Measurements from ENCODE around the gene AKAIN1.

Gene AKAIN1

DNA sequence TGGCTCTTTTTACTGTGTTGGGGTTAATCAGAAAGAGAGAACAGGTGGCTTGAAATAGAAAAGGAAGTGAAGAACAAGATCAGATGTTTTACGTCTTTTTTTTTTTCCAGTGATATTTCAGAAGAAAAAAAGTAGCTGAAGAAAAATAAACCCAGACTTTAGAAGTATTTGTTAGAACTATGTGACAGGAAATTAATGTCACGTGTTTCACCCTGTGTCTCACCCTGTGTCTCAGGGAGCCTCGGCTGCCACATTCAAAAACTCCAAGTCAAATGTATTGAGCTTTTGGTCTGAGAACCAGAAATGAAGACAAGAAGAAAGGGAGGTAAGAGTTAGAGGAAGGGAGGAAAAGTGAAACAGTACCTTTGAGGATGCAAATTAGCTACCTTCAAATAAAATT, 38.0 kb downstream of the AKAIN1 start:
- DNase-seq = no peak

- no peak for DNase-seq
Measured at GRCh38 chr18:5158587-5158986, 38.5 kb downstream of the AKAIN1 start.

DNA sequence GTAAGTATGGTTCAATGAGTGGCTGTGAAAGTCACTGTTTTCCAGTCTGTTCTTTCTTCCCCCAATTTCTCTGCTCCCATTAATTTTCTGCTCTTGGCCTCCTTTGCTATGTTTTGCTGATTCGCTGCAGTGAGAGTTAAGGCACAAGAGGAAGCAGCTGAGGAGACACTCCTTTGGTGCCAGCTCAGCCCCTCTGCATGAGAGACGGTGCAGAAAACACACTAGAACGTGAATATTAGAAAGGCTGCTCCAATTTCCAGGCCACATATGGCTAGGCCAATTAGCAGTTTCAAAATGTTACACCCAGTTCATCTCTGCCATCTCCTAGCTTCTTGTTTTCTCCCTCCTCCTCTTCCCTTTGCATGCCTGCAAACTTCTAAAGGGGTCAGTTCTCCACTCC, 38.9 kb downstream of the AKAIN1 start:
- no peak for DNase-seq

DNA sequence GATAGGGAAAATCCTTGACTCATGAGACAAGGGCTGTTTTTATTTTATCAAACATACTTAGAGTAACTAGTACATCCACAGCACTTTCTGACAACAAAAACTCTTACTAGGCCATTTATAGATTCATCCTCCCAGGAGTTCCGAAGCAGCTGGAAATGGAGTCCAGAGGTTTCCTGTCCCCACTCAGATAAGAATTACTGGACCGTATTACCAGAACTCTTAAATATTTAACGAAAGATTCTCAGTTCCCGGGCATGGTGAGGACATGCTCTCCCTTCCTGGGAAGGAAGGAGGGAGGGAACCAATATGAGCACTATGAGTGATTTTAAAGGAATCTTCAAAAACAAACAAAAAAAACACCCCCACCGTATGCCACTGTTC, 41.2 kb downstream of the AKAIN1 start:
- DNase-seq = no peak

DNA sequence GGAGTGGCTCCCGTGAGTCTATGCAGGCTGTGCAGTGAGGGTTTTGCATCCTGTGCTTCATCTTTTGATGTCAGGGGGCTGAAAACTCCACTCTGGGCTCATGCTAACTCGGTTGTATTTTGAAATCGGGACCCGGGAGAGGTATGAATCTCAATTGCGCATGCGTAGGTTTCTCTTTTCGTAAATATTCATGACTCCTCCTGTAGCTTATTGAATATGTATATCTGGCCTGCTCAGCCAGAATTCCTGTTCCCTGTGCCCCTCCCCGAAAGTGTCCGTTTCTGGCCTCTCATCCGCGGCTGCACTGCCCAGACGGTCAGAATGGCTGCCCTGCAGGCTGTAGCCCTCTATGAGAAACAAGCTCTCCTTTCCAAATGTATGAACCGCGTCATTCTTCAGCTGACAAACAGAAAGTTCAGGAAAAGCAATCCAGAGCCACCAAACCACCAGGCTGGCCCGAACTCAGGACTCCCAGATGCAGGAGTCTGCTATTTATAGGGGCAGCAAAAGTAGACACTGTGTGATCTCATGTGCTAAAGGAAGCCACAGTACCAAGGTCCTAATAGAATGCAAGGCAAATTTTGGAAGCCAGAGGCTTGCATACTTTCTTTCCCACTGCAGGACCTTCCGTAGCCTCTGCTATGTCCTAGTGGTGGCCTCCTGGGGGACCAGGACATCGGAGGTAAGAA, 41.7 kb downstream of the AKAIN1 start:
- DNase-seq = peak in 1 of 2 experiments; percentile 32

GRCh38 chr18:5152343-5153020, 44.6 kb downstream of the AKAIN1 start:
- DNase-seq = no peak

DNA sequence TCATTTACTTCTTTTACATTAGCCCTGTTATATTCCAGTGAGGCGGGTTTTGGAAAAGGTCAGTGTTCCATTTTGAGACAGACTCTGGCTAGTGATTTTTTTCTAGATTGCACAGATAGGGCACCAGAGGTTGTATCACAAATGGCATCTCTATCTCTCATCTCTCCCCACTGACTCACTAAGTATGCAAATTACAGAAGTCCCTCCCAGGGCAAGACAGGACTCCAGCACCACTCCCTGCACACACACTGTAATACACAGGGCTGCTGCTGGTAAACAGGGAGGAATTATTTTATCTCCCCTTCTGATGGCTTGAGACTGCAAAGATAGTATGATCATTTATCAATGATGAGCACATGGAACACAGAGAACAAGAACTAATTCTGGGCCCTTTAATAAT, 46.2 kb downstream of the AKAIN1 start:
- peak; percentile 38 to 45 for DNase-seq

DNA sequence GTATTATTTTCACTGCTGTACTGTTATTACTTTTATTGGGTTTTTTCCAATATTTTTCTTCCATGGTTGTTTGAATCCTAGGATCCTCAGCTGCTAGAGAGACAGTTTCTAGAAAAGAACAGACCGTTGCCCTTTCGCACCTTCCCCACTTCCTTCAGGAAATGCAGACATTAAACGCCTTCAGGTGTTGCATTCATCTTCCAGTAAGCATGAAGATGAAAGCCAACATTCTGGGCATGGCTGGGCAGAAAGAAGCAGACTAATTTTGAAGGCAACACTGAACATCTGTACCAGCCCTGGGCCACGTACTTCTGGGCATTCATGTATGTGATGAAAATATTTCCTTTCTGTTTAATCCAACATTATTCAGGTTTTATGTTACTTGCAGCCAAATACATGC, 51.0 kb downstream of the AKAIN1 start:
- DNase-seq = no peak

DNA sequence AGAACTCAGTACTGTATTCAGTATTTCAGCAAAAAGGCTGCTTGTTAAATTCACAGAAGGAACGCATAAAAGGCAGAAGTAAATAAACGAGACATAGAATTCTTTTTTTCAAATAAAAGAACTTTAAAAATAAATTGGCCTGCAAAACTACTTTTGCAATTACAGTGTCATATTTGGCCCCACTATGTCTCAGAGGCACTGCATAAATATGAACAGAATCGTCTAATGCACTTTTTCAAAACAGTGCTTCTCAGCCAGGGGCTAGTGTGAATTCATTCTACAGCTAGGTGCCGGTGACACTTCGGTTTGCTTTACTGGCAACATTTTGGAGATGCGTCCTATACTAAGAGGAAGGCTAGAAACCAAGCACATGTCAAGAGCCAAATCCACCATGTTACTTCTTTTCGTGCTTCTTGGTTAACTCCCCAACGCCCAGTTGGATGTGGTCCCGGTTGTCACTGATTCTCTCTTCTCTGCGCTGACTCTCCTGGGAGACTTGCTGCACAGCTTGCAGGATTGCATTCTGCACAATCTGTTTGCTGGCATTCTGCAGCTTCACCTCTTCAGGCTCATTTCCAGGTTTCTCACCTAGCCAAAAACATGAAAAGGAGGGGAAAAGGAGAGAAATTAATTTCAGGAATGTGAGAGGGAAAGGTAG, 51.8 kb downstream of the AKAIN1 start:
- DNase-seq = no peak

DNA sequence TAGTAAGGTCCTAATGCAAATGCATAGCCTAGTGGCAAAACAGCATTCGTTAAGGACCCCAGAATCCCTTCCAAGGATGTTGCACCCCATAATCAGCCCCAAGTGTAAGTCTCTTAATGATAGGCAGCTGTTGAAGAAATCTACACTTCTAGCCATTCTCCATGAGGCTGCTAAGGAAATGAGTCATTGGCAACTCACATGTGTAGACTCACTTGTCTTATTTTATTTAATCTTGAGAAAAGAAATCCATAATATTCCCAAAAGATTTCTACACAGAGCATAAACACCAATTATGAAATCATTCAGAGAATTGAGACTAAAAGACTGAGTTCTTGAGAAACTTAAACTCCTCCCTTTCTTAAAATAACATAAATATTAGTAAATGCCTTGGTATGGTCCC, 52.4 kb downstream of the AKAIN1 start:
- DNase-seq = no peak

GRCh38 chr18:5142859-5143258, 54.2 kb downstream of the AKAIN1 start:
- DNase-seq = peak in 1 of 2 experiments; percentile 15

DNA sequence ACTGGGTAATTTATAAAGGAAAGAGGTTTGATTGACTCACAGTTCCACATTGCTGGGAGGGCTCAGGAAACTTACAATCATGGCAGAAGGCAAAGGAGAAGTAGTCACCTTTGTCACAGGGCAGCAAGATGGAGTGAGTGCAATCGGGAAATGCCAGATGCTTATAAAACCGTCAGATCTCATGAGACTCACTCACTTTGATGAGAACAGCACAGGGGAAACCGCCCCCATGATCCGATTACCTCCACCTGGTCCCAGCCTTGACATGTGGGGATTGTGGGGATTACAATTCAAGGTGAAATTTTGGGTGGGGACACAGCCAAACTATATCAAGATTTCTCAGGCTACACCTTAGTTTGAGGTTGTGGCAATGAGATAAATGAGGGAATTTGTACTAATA, 54.9 kb downstream of the AKAIN1 start:
- DNase-seq = no peak

DNA sequence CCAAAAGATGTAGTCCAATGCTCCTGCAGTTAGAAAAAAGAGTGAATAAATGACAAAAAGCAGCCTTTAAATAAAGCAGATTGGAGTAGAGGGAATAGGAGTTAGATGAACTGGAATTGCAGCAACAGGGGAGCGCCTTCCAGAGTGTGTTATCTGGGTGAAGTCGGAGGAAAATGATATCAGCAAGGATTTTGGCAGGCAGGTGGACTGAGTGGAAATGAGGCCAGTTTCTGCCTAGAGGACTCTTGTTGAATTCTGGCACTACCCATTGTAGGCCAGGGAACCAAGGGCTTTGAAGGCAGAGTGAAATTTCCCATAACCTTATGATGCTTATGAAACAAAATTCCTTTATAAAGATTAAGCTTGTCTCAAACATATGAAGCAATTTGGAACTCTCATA, 59.8 kb downstream of the AKAIN1 start:
- DNase-seq = no peak

DNA sequence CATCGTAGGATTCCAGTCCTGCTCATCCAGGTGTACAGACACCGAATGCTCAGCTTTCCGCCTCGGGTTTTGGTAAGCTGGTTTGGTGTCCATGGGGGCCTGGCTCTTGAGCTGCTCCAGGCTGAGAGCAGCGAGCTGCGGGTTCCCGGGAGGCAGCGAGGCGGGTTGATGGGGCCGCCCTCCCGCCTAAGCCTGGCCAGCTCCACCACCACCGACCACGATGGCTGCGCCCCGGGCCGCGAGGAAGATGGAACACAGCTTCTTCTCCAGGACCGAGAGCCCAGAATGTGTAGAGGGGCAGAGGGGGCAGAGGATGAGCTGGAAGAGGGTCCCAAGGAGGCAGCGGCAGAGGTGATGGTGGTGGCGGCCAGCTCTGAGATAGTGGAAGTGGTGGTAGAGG, 64.1 kb downstream of the AKAIN1 start:
- no peak for DNase-seq

GRCh38 chr18:5122272-5122671, 74.8 kb downstream of the AKAIN1 start:
- DNase-seq = peak in 1 of 2 experiments; percentile 22

DNA sequence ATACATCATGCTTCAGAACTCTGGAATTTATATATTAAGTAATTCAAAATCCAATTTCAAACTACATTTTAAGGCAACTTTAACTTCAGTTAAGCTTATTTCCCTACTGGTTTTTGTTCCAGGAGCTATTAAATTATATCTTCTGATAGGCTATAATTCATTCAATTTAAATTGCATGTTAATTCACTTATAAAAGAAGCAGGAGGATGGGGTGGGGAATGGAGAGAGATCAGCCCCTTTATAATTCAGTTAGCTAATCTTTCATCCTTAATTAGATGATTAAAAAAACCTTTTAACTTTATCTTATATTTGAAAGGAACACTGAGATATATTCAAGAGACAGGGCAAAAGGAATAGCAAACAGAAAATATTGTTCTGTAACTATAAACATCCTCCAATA, 86.8 kb downstream of the AKAIN1 start:
- DNase-seq = no peak

DNA sequence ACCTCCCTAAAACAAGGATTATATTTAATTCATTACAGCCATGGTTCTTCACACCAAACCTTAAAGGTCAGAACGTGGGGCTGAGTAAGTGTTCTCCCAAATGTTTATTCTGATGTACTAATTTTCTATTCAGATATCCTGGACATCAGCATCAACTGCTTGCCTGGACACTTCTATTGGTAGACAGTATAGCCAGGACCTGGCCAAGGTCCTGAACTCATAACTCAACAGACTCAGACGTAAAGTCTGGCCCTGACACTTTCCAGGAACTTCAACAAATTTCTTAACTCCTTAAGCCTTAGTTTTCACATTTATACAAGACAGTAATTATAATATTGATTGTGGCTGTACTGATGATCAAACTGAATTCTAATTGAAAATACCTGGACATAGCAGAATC, 89.1 kb downstream of the AKAIN1 start:
- DNase-seq = no peak

DNA sequence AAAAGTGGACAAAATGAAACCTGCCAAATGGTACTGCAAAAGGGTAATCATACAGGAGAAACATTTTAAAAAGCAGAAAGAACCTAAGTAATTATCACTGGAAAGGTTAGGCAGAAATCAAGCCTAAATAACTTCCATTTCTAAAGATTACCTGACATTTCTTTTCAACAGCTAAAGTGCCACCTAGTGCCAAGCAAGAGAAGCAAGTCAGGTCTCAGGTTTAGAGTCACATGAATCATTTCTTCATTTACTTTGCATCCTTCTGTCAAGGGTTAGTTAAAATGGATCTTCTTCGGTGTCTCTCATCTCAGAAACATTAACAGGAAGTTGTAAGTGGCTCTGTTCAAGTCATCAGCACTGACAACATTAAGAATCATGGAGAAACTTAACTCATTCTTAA, 90.3 kb downstream of the AKAIN1 start:
- DNase-seq = peak in 1 of 2 experiments; percentile 18

DNA sequence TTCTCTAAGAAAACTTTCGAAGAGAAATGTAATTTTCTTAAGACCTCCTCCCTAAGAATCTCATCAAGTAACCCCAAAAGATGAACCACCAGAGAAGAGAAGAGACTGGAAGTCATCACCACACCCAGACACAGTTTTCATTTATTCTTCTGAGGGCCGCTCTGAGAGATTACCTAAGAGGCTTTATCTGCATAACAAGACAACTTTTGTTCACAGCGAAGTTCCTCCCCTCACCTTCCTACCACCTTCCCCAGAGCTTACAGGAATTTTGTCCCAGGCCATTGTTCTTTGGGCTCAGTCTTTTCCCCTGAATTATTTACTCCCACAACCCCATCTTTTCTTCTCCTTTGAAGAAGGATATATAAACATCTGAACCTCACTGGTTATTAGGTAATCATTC, 92.8 kb downstream of the AKAIN1 start:
- DNase-seq = no peak

- no peak for DNase-seq
Measured at GRCh38 chr18:5103693-5104092, 93.4 kb downstream of the AKAIN1 start.

DNA sequence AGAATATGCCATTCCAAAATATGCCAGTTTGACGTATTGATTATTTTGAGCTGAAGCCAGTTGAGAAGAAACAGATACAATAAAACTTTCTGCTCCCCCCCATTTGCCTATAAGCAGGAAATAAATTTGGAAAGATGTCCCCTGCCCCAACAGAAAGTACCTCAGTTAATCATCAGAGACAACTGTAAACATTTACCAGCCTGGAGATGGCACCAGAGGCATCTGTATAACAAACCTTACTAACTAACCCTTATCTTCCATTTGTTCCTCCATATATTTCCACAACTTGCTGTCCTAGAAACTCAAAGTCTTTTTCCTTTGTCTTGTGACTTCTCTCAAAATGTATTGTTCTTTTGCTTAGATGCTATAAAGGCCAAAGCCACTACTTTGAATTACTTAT, 93.8 kb downstream of the AKAIN1 start:
- peak in 1 of 2 experiments; percentile 2 for DNase-seq

DNA sequence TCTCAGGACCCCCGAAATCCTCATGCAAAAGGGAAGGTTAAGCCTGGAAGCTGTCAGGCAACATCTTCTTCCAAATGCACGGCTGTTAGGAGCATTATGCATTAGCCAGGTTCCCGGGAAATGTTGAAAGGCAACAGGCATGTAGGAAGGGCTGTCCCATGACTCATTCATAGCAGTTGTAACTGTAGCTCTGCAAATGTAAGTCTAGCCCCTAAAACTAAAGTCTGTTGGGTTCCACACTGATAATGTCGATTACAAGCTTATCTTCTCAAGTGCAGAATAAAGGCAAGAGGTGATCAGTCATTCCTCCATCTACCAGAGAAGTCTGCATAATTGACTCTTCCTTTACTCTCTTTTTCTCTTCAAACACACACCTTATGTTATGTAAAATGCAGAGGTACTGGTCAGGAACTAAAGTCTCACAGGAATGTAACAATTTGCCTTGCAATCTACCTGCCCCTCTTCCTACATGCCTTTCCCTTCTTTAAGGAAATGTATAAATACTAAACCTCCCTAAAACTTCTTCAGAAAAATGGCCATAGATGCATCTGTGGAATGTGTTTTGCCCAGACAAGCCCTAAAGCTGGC, 99.8 kb downstream of the AKAIN1 start:
- no peak for DNase-seq

DNA sequence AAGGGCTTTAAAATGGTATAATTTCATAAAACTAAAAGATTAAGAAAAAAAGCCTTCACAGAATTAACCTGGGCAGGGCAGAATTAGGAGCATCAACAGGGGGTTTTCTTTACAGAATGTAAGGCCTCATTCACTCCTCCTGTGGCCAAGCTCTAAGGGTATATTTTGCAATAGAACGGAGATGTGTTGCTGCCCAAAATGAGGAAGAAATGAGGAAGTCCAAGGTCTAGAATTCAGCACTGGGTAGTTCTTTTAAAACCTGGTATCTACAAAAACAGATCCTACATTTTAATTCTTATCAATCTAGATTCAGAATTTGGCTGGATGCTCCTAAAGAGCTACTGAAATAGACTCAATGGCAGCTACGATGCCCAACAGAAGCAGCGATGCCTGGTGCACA, 101.8 kb downstream of the AKAIN1 start:
- no peak for DNase-seq

DNA sequence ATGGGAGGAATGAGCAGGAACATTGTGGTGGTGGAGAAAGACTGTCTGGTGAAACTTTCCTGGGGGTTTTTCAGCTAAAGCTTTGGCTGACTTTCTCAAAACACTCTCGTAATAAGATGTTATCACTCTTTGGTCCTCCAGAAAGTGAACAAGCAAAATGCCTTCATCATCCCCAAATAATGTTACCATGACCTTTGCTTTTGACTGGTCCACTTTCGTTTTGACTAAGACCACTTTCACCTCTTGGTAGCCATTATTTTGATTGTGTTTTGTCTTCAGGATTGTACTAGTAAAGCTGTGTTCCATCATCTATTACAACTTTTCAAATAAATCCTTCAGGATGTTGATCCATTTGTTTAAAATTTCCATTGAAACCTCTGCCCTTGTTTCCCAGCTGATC, 103.2 kb downstream of the AKAIN1 start:
- DNase-seq = no peak
